Measurements from ENCODE around the gene TIMM13. TPM values are rescaled to one million over a fixed set of nuclear protein-coding genes. Genes with fewer than 3 reads are reported as not detected.

The TIMM13 gene
- total RNA-seq, 4 donors from 2014 or later = 28.8 to 43.6 (median 41.1) TPM

- ATAC-seq (ENCODE audit: low FRiP score) (no peak), DNase-seq (ENCODE audit: low spot score) (no peak)
- no peak for TF ChIP-seq CTCF (IDR thresholded peaks at IDR 0.05)
Observed at GRCh38 chr19:2433854-2434253, 6.5 kb upstream of the TIMM13 start.

- no peak for ATAC-seq (ENCODE audit: low FRiP score)
Observed at GRCh38 chr19:2432131-2432848, 4.9 kb upstream of the TIMM13 start.

GRCh38 chr19:2431318-2432055 lies 4.1 kb upstream of the TIMM13 start:
- ATAC-seq (ENCODE audit: low FRiP score) (no peak), DNase-seq (ENCODE audit: low spot score) (no peak)
- no peak for TF ChIP-seq CTCF (IDR thresholded peaks at IDR 0.05)

More at GRCh38 chr19:2432131-2432848, 4.9 kb upstream of the TIMM13 start:
- no peak for DNase-seq (ENCODE audit: low spot score)
- TF ChIP-seq CTCF (IDR thresholded peaks at IDR 0.05) = no peak

GRCh38 chr19:2429917-2430535 lies 2.6 kb upstream of the TIMM13 start:
- DNase-seq (ENCODE audit: low spot score) = no peak

GRCh38 chr19:2428756-2429711 lies 1.6 kb upstream of the TIMM13 start:
- DNase-seq (ENCODE audit: low spot score) = no peak
- TF ChIP-seq CTCF (IDR thresholded peaks at IDR 0.05) = no peak

More at GRCh38 chr19:2429917-2430535, 2.6 kb upstream of the TIMM13 start:
- ATAC-seq (ENCODE audit: low FRiP score) = no peak
- TF ChIP-seq CTCF (IDR thresholded peaks at IDR 0.05) = no peak

GRCh38 chr19:2428321-2428690 lies 920 bp upstream of the TIMM13 start:
- ATAC-seq (ENCODE audit: low FRiP score) (no peak), DNase-seq (ENCODE audit: low spot score) (no peak)
- TF ChIP-seq CTCF (IDR thresholded peaks at IDR 0.05) = no peak

More at GRCh38 chr19:2428756-2429711, 1.6 kb upstream of the TIMM13 start:
- ATAC-seq (ENCODE audit: low FRiP score) = no peak

Data from omental fat pad (tissue), 4 donors.